B cell (primary cell): ENCODE results near the gene CDC34.

Experiments used
- EZH2 ChIP-seq: IDR thresholded peaks from 2 replicates; pipeline ENCODE4 v1.6.1; 2012; ENCODE audit warnings: borderline replicate concordance, low read depth, mild to moderate bottlenecking, moderate library complexity, low read length; ENCODE audit not compliant: insufficient read depth, poor library complexity, severe bottlenecking
- TF ChIP-seq, protein P1 (sequence below): fragments of 200-600 bp; IDR thresholded peaks from one replicate; pipeline ENCODE4 v1.8.0; 2022; ENCODE audit warnings: antibody characterized with exemption, mild to moderate bottlenecking

DNA sequence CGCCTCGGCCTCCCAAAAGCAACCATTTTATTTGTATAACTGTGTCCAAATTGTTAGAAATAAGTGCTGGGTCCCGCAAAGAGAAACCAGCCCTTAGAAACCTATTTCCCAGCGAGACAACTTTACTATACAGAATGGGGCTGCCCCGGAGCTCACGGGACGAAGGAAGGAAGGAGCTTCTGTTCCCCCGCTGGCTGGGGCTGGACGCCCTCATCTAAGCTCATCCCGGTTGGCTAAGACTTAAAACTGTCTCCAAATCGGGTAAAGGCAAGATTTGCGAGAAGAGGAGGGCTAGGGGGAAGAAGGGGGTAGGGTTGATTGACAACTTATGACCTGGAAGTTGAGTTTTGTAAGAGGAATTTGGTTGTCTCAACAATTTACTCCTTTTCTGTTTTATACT is 28.6 kb downstream of the CDC34 start:
- TF ChIP-seq, protein P1, sequence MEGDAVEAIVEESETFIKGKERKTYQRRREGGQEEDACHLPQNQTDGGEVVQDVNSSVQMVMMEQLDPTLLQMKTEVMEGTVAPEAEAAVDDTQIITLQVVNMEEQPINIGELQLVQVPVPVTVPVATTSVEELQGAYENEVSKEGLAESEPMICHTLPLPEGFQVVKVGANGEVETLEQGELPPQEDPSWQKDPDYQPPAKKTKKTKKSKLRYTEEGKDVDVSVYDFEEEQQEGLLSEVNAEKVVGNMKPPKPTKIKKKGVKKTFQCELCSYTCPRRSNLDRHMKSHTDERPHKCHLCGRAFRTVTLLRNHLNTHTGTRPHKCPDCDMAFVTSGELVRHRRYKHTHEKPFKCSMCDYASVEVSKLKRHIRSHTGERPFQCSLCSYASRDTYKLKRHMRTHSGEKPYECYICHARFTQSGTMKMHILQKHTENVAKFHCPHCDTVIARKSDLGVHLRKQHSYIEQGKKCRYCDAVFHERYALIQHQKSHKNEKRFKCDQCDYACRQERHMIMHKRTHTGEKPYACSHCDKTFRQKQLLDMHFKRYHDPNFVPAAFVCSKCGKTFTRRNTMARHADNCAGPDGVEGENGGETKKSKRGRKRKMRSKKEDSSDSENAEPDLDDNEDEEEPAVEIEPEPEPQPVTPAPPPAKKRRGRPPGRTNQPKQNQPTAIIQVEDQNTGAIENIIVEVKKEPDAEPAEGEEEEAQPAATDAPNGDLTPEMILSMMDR, result no peak
- no peak for TF ChIP-seq EZH2
